T-helper 1 cell treated with Interleukin-12 subunit alpha and Interleukin-12 subunit beta and Interleukin-4 antibody, amounts not matched to agents 30 ng/mL and 1 ng/mL, for 36 hours (primary cell): ENCODE measurements around the gene C1orf94. TPM values are rescaled to one million over a fixed set of nuclear protein-coding genes. Genes with fewer than 3 reads are reported as not detected.

ENCODE experiments used
- intact Hi-C: fragments of 100-400 bp; cut with micrococcal nuclease; formaldehyde crosslinking; loops from one replicate; pipeline ENCODE4 v1.15.1; 2024
- total RNA-seq: library from RNA; stranded (reverse); gene quantifications from 2 replicates; pipeline ENCODE4 v1.2.3, GENCODE V29; 2022

C1orf94 gene
- total RNA-seq, 1 donor from 2014 or later: not detected

GRCh38 chr1:34250342-34250741 lies 73.6 kb downstream of the C1orf94 start:
- intact Hi-C loops: no loop called here

DNA sequence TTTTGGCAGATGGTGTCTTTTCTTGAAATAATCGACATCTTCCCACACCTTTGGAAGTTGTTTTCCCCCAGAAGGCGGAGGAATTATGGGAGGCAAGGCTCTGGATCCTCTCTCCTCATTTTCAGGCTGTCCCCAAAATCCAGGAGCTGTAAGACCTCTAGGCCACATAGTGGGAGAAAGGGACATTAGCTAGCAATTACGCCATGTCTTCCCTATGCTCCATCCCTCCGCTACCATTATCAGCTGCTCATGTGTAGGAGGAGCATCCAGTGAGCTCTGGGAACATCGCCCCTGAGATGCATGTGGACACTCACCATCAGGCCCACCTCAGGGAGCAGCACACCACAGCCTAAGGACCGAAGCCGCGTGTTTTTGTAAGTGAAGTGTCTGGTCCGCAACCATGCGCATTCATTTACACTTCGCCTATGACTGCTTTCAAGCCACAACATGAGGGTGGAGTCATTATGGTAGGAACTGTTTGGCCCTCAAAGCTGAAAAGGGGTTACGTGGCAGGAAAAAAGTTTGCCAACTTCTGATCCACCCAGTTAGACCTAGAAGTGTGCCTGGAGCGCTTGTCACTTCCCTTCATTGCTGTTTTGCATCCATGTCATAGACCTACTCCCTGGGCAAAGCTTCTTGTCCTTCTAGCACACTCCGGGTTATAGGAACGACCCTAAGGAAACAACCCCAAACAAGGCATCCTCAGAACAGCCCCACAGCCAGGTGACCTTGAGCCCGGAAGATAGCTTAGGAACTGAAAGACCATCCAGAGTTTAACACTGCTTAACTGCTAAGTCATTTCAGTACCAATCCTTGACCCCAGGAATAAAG lies 85.5 kb downstream of the C1orf94 start:
- intact Hi-C loops: no loop called here

GRCh38 chr1:34262921-34263320 lies 86.2 kb downstream of the C1orf94 start:
- intact Hi-C loops: no loop called here

GRCh38 chr1:34263406-34263805 lies 86.7 kb downstream of the C1orf94 start:
- intact Hi-C loops: no loop called here

DNA sequence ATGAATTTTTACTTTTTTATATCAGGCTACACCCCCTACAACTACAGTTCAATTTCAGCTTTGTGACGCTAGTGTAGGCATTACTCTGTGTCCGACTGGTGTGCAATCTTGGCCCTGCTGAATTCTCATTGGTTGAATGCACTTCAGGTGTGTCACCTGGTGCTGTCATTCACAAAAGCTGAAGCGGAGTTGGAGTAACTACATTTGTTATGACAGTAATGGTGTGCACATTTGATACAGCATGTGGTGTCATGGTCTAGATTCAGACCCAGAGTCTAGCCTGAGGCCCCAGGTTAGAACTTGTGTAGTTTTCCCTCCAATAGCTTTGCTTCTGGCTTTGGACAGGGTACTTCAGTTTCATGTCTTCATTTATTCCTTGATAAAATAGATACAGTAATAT lies 88.7 kb downstream of the C1orf94 start:
- intact Hi-C loops: no loop called here

DNA sequence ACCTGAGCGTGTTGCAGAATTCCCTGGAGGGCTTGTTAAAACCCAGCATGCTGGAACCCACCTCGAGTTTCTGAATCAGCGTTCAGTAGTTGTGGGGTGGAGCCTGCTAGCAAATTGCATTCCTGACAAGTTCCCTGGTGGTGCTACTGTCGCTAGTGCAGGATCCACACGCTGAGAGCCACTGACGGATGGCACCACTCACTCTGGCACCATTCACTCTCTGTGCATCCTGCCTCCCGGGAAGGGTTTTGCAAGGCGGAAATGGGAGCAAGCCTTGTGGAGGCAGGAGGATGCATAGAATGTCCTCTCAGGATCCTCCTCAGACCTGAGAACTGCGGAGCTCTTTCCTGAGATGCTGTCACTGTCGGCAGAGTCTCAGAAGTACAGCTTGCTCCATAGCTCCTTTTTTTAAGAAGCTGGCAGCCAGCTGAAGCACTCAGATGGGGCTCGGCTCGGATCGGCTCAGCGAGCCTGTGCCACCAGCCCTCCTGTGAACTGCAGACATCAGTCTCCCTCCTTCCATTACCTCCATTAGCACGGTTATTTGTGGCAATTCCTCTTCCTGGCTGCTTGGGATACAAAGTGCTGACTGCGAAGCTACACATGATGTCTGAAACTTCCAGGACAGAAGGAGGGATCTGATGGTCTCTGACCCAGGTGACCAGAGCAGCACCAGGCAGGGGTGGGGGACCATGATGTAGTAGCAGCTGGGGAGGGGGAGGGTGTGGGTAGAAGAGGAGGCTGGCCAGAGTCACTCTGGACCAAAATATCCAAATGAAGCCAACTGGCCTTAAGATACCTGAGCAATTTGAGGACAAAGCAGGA lies 89.6 kb downstream of the C1orf94 start:
- intact Hi-C loops: no loop called here

- intact Hi-C loops: no loop called here
Observed at GRCh38 chr1:34267326-34267725, 90.6 kb downstream of the C1orf94 start.

DNA sequence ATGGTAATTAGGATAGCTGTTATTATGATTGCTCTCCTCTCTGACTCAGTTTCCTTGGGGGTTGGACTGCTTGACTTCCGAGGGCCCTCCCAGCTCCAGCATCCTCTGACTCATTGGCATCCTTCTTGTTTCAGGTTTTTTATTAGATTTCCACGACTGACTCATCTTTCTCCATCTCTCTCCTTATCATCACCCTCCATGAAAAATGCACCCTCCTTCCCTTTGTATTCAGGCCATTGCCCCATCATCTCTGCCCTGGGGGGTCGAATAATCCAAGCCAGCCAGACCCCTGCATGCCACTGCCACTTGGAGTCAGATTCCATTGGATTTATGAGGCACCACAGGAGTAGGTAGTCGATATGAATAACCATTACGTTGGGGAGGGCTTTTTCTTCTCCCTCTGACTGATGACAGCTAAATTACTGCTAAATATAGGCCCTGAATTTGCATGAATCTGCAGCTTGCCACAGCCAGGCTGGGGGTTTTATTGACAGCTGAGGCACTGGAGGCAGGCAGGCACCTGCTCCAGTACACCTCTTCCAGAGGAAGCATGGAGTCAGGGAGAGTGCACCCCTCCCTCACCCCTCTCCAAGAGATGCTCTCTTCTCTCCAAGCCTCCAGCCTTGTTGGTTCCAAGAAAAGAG lies 91.7 kb downstream of the C1orf94 start:
- intact Hi-C loops: no loop called here

Other genes starting within 250 kb of the C1orf94 start
- not detected in 2 replicates for gene CSMD2, start 11.7 kb upstream of the C1orf94 start, total RNA-seq